Dermis blood vessel endothelial cell (primary cell): ENCODE results near the gene MAML1. TPM values are rescaled to one million over a fixed set of nuclear protein-coding genes. Genes with fewer than 3 reads are reported as not detected.

Source experiments
- DNase-seq: peaks from one replicate; pipeline ENCODE4 v3.0.0; 2010
- total RNA-seq: library from RNA; depleted of rRNA; stranded (reverse); fragments of >200 nt; gene quantifications from 2 replicates; pipeline ENCODE4 v1.2.3, GENCODE V29; 2014

MAML1 gene
- total RNA-seq, 1 donor from 2014 or later, result 9.2 TPM

DNA sequence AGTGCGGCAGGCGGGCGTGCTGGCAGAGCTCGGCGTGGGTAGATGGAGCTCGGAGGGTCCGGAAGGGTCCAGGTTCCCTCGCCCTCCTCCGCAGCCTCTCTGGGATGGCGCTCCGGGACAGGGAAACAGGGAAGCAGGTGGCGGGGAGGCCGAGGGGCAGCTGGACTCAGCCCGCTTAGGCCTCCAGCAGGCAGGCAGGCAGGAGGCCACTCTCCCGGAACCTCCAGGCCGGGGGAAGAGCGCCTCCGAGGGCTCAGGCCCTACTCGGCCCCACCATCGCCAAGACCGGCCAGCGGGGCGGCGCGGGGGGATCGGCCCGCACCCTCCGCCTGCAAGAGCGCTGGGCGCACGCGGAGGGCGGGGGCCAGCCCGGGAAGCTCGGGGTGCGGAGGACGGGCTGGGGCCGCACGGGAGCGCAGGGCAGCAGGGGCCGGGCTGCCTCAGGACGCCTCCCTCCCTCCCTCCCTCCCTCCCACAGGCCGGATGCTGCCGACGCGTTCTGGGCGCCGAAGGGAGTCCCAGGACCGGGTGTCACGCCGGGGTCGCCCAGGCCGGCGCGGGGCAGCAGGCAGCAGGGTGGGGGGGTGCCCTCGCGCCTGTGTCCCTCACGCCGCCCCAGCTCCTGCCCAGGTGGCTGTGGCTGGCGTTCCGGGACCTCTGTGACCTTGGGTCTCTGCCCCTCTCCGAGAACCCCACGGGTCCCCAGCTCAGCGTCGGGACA lies 73.1 kb downstream of the MAML1 start:
- peak; percentile 53 for DNase-seq

DNA sequence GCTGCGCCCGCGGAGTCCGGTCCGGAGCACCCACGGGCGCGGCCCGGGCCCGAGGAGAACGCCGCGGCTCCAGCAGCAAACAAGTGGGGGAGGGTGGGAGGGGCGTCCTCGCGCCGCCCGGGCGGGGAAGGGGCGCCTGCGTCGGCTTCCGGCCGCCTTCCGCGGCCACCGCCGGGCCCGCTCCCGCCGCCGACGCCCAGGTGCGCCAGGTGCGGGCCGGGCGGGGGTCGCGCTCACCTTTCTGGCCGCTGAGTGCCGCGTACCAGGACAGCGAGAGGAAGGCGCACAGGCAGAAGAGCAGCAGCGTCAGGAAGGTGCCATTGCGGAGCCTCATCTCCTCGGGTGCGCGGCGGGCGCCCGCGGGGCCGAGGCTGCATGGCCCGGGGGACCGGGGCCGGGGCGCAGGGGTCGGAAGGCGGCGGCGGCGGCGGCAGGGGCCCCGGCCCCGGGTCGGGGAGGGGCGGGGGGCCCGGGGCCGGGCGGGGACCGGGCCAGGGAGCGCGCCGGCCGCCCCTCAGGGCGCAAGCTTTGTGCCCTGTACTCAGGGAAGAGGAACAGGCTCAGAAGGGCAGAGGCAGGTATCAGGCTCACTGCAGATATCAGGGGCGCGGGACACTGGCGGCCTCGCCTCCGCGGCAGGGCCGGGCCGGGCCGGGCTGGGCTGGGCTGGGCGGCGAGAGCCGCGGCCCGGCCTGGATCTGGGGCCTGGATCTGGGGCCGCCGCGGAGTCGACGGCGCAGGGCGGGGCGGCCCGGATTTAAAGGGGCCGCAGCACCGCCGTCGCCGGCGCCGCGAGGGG lies 73.8 kb downstream of the MAML1 start, which contains the start of gene MGAT4B:
Gene MGAT4B (minus strand): TSS at position 617 of the 799 bp plus-strand sequence. CDS start 283 bp downstream, at position 334.
- DNase-seq, result peak; percentile 83

DNA sequence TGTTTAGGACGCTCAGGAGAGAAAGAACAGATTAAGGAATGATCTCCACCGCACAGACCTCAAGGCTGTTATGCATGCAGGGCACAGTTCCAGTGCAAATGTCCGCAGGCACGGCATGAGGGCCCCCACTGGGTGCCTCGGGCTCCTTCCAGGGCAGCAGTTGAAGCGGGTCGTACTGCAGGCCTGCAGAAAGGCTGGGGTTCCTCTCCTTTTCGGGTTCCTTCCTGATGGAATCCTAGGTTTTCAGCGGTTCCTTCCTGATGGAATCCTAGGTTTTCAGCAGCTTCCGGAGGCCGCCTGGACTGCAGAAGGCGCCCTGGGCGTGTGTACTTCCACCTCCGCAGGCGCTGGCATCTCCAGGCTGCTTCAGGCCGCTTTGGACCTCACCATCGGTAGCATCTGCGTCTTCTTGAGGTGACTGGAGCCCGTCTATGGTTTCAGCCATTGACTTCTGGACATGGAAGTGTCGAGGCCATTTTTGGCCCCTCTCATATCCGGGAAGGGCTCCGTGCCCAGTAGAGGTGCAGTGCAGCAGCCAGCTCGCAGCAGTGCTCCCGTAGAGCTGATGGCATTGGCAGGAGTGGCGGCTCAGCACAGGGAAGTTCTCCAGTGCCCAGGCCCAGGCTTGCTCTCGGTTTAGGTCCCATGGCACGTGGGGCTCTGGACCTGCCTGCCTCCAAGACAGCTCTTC lies 79.7 kb downstream of the MAML1 start:
- no peak for DNase-seq

DNA sequence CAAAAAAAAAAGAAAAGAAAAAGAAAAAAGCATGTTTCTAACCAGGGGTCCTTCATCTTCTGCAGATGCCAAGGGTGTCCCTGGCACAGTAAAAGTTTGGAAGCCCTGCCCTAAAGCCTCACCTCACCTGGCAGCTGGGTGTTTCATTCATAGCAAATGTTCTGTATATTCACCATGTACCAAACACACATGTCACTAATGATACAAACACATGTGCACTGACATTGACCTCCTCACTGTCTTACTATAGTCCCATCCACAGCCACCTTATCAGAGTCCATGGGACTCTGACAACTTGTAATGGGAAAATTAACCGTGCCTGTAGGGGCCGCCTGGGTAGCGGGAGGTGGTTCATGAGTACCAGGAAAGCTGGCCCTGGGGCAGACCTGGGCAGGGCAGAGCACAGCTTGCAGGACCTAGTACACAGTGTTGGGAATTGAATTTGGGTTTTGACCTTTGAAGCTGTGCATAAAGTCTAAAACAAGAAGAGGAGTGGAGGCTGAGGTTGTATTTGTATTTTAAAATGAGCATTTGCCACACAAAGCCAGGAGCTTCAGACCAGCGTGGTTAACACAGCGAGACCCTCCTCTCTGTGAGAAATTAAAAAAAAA lies 80.5 kb downstream of the MAML1 start:
- DNase-seq, result no peak

DNA sequence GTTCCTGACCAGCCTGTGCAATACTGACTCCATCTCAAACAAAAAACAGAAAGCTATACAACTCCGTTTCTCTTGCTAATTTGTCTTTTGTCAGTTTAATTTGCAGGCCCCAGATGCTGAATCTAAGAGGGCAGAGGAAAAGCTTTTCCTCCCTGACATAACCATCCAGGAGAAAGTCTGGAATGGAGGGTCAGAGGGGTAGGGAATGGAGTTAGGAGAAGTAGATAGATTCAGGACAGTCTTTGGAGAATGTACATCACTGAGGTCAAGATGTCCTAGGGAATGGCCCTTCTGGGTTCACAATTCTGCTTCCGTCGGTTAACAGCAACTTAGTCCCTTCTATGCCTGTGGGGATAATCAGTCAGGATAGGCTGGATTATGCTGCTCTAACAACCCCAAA lies 81.5 kb downstream of the MAML1 start:
- no peak for DNase-seq

DNA sequence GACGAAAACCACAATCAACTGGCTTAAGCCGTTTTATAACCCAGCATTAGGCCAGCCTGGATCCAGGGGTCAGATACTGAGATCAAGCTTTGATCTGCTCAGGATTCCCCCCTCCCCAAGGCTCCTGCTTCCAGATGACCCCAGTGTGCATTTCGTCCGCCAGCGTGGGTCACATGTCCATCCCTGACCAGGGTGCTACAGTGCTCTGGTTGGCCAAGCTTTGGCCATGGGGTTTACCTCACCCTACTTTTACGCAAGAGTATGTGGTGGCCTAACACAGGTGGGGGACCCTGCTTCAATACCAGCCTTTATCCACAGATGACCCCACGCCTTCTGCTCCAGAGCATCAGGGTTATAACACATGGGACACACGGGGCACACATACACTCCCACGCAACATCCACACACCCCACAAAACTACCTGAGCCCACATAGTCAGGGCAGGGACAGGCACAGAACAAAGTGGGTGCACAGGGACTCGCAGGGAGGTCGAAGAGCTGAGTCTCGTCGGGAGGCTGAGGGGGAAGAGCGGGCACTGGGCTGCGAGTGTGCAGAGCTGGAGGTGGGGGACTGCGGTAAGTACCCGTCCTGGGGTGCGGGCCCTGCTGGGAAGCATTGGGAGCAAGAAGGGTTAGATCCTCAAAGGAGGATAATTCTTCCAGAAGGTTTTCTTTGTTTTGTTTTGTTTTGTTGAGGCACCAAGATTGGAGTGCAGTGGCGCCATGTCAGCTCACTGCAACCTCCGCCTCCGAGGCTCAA lies 83.0 kb downstream of the MAML1 start:
- DNase-seq, result no peak

DNA sequence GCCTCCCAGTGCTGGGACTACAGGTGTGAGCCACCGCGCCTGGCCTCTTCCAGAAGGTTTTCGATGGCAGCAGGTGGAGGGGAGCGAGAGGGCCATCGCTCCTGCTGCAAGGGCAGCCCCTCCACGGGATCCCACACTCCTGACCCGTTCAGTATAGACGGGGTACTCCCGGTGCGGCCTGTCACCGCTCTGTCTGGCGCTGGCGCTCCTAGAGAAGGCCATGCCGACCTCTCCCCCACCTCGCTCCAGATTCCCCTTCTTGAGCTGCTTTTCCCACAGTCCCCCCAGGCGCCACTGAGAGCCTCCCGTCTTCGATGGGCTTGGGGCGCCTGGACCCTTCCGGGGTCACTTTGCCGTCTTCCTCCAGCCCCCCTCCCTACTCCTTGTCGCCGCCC lies 83.8 kb downstream of the MAML1 start:
- no peak for DNase-seq

DNA sequence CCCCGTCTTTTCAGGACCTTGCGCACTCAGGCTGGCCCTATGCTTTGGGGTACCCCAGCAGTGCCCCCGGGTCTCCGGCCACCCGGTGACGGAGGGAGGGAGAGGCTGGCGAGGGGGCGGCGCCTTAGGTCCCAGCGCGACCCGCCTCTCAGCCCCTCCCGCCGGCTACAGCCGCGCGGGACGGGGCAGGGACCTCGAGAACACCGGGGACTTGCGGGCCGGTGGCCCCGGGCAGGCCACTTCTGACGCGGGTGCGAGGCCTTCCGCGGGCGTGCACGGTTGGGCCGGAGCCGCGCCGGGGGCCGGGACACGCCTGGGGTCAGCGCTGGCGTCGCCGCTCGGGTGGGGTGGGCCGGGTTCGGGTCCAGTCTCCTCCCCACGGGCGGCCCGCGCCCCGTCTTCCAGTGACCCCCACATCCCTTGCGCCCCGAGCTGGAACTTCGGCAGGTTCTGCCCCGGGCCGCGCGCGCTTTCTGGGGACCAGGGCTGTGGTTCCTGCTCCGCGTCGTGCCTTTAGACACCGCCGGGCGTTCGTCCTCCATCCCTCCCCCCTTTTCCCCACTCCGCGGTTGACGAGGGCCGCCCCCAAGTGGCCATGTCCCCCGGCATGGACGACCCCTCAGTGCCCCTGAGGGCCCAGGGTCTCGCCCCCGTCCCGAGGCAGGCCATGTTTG lies 84.3 kb downstream of the MAML1 start:
- peak; percentile 38 for DNase-seq

DNA sequence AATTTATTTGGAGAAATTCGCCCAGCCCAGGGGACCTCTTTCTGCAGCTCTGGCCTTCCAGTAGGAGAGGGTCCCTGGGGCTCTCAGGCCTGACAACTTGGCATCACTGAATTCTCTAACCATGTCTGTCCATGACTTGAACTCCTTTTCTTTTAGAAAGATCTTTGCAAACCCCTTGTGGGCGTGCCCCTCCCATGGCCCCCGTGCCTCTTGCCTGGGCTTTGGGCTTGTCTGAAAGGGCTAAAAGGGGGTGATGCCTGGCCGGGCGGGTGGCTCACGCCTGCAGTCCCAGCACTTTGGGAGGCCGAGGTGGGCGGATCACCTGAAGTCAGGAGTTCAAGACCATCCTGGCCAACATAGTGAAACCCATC lies 84.8 kb downstream of the MAML1 start:
- DNase-seq, result no peak

DNA sequence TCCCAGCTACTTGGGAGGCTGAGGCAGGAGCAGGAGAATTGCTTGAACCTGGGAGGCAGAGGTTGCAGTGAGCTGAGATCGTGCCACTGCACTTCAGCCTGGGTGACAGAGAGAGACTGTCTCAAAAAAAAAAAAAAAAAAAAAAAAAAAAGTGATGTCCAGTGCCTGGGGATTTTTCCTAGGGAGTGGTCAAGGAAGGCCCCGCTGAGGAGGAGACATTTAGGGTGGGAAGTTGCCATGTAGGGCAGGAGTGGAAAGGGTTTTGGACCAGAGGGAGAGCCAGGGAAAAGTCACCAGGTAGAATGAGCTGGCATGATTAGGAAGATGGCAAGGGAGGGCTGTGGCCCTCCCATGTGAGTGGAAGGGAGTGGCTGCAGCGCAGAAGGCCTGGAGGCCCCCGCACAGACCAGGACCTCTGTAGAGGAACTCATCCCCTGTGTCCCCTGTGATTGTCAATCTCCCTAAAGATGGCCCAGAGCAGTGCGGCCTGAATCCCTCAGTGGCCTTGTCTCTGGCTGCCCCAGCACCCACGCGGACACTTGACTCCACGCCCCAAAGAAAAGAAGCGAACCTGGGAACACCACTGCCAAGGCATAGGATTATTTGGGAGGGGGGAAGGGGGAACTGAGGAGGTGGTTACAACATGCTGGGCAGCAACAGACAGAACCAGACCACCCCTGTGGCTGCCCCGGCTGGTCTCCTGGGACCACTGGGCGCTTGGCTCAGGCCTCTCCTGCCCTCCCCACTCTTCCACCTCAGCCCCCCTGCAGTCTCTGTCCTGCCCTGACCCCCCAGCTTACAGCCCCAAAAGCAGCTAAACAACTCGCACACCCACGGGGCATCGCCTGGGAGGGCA lies 85.5 kb downstream of the MAML1 start:
- DNase-seq, result no peak

DNA sequence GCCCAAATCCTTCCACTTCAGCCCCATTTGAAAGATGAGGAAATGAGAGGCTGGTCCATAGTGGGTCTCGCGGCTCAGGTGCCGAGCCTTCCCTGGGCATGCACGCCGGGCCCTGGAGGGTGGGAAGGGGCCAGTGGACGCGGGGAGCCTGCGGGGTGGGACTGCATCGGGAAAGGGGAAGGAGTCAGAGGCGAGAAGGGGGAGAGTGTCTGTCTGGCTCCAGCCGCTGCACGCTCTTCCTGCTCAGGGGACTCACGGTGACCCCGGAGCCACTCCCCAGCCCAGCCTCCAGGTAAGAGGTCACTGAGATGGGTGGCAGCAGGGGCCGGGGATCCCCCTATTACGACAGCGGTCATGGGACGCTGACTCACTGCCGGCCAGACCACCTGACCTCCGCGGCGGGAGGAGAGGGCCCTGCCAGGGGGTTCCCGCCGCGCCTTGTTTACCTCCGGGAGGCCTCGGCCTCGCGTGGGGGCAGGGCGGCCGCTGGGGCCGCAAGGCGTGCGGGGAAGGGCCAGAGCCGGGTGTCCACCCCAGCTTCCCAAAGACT lies 86.2 kb downstream of the MAML1 start:
- peak; percentile 96 for DNase-seq

DNA sequence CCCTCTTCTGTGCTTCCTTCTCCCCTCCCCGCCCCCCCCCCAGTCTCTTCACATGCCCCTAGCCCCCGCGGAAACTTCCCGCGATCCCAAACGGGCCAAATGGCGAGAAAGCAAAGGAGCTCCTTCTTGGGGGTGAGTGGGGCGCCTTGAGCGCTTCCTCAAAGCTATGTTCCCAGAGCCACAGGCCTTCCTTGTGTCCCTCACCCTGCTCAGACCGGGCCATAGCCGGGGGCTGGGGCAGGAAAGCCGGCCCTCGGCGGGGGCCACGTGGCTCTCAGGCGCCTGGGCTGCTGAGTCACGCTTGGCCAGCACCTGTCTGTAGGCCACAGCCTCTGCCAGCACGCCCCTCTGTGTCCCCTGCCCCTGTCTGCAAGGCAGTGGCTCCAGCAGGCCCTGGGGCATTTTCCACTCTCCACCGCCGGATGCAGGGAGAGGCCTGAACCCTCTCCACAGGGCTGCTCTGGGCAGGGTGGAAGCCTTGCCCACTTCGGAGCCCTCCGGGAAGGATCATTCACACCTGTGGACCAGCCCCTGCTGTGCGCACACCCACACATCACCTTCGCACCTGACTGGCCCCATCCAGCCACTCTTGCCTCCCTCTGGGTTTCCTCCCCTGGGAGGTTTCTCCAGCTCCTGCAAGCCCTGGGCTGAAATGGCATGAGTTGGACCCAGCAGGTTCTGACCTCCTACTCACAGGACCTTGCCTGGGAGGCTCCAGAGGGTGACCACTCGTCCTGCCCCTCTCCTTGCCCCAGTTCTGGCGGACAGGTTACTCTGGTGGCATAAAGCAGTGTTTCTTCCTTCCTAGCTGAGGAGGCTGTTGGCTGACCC lies 86.9 kb downstream of the MAML1 start:
- DNase-seq, result peak; percentile 89

DNA sequence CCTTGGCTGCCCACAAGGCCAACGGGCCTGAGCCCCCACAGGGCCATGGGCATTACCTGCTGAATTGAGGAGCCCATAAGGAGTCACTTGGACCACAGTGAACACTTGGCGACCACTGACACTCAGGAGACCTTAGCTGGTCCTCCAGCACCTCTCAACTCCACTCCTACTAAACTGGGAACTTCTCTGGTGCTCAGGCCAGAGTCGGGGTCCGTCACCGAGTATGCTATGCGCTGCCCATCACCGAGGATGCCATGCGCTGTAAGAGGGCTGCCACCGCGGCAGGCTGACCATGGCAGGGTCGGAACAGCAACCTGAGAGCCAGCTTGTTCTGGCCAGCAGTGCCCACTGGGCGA lies 87.5 kb downstream of the MAML1 start:
- DNase-seq, result no peak

DNA sequence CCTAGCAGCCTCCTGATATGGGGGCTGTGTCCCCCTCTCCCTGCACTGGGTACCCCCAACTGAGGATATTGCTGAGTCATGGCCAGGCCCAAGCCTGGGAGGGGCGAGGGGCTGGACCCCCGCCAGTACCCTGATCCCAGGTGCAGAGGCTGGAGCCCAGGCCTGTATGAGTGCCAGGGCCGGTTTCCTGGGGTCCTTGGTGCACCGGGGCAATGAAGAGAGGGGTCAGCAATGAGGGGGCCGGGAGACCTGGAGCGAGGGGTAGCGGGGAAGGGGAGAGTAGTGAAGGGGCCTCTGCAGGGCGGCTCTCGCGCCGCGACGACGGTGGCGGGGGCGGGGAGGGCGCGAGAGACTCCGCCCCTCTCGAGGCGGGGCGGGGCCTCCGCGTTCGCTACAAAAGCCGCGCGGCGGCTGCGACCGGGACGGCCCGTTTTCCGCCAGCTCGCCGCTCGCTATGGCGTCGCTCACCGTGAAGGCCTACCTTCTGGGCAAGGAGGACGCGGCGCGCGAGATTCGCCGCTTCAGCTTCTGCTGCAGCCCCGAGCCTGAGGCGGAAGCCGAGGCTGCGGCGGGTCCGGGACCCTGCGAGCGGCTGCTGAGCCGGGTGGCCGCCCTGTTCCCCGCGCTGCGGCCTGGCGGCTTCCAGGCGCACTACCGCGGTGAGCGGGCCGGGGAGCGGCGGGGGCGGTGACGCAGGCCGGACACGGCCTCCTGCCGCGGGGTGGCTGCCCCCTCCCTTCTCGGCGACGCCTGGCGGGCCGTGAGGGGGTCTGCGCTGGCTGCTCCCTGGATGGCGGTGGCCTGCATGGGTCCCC lies 88.1 kb downstream of the MAML1 start, which contains the start of gene SQSTM1:
Gene SQSTM1 (plus strand): TSS at position 423 of the 815 bp plus-strand sequence. CDS start 32 bp downstream, at position 455.
- DNase-seq, result peak; percentile 87

DNA sequence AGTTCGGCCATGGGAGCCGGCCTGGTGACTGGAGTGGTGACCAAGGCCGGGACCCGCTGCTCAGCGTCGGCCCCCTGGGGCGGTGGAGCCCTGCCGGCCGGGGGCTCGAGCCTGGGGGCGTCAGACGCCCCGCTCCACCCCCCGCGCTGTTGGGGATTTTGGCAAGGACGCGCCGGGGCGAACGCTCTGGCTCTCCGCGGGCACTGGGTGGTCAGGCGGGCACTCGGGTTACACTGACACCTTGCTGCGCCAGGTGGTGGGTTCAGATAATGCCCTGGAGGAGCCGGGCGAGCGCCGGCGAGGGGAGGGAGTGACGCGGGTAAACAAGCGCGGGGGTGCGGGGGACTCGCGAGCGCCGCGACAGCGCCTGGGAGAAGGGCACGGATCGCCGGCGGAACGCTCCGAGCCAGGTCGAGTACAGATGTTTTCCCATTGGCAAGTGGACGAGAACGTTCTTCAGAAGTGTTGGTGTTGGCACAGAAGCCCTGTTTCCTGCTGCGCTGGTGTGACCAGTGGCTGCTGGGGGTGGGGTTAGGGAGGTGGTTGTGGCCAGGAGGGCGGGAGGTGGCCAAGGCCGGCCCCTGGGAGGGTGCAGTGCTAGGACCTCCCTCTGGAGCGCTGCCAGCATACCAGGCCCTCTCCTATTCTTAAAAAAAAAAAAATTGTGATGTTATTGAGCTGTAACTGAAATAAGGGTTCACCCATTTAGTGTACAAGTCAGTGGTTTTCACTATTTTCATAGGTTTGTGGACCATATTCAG lies 88.9 kb downstream of the MAML1 start:
- peak; percentile 96 for DNase-seq

DNA sequence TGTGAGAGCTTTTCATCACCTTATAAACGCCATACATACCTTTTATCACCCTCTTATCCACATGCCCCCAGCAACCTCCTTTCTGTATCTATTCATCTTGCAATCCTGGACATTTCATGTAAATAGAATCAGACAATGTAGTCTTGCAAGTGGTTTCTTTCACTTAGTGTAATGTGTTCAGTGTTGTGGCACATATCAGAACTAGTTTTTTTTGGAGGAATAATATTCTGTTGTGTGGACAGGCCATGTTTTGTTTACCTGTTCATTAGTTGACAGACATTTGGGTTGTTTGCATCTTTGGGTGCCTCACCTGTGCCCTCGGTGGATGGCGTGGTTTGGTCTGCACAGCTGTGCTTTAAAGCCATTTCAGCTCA lies 89.4 kb downstream of the MAML1 start:
- no peak for DNase-seq

DNA sequence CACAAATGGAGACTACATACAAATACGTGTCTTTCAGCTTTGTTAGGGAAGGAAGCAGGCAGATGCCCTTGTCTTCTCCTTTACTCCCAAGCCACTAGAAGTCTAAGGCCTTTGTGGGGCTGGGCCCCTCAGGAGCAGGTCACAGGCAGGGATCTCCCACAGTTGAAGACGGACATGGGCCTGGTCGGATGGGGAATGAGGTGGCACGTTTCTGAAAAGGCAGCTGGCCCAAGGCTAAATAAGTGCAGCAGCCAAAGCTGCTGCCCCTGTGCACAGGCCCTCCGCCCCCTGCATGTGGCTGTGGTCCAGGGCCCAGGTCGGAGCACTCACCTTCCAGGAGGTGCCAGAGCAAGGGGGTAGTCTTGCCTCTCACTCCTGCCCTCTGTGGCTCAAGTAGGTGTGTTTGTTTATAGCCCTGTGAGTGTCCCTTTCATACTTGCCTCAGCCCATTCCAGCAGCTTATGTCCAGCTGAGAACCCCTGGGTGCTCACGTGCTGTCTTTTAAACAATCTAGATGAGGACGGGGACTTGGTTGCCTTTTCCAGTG lies 89.9 kb downstream of the MAML1 start:
- DNase-seq, result no peak
